ENCODE measurements around the gene CD79A. TPM values are rescaled to one million over a fixed set of nuclear protein-coding genes. Genes with fewer than 3 reads are reported as not detected.
A peak's percentile ranks its signal among the peaks of the same experiment; 100 is the strongest.

Gene CD79A
- total RNA-seq, 1 donor, result 17.2 TPM

- DNase-seq (ENCODE audit: low read depth in 2 of 3, low spot score in 2 of 3), result no peak
These were observed 40.6 kb downstream of the CD79A start for GRCh38 chr19:41917676-41918075.

- DNase-seq (ENCODE audit: low read depth in 2 of 3, low spot score in 2 of 3), result no peak
These were observed 41.0 kb downstream of the CD79A start for GRCh38 chr19:41918095-41918494.

- no peak for DNase-seq (ENCODE audit: low read depth in 2 of 3, low spot score in 2 of 3)
These were observed 41.7 kb downstream of the CD79A start for GRCh38 chr19:41918653-41919244.

GRCh38 chr19:41919948-41920712 lies 43.1 kb downstream of the CD79A start:
- DNase-seq (ENCODE audit: low read depth in 2 of 3, low spot score in 2 of 3), result no peak

- DNase-seq (ENCODE audit: low read depth in 2 of 3, low spot score in 2 of 3), result peak in 1 of 3 donors; percentile 52
These were observed 44.0 kb downstream of the CD79A start for GRCh38 chr19:41920882-41921576.

- no peak for DNase-seq (ENCODE audit: low read depth in 2 of 3, low spot score in 2 of 3)
These were observed 44.8 kb downstream of the CD79A start for GRCh38 chr19:41921577-41922576.

- no peak for DNase-seq (ENCODE audit: low read depth in 2 of 3, low spot score in 2 of 3)
These were observed 45.5 kb downstream of the CD79A start for GRCh38 chr19:41922585-41922984.

- DNase-seq (ENCODE audit: low read depth in 2 of 3, low spot score in 2 of 3), result no peak
These were observed 46.1 kb downstream of the CD79A start for GRCh38 chr19:41923045-41923788.

- DNase-seq (ENCODE audit: low read depth in 2 of 3, low spot score in 2 of 3), result no peak
These were observed 47.4 kb downstream of the CD79A start for GRCh38 chr19:41924151-41925145.

GRCh38 chr19:41925208-41926003 lies 48.3 kb downstream of the CD79A start:
- DNase-seq (ENCODE audit: low read depth in 2 of 3, low spot score in 2 of 3), result no peak

- no peak for DNase-seq (ENCODE audit: low read depth in 2 of 3, low spot score in 2 of 3)
These were observed 49.1 kb downstream of the CD79A start for GRCh38 chr19:41926028-41926762.

GRCh38 chr19:41926763-41927496 lies 49.9 kb downstream of the CD79A start:
- no peak for DNase-seq (ENCODE audit: low read depth in 2 of 3, low spot score in 2 of 3)

- DNase-seq (ENCODE audit: low read depth in 2 of 3, low spot score in 2 of 3), result no peak
These were observed 50.6 kb downstream of the CD79A start for GRCh38 chr19:41927497-41928192.

- DNase-seq (ENCODE audit: low read depth in 2 of 3, low spot score in 2 of 3), result no peak
These were observed 51.2 kb downstream of the CD79A start, which contains the start of gene ERFL for GRCh38 chr19:41928221-41928683. Gene ERFL, minus strand, starts transcription at chr19:41928449. Its CDS starts 15,530 bp downstream, at chr19:41912919.

GRCh38 chr19:41928754-41929535 lies 51.9 kb downstream of the CD79A start:
- DNase-seq (ENCODE audit: low read depth in 2 of 3, low spot score in 2 of 3), result peak in 1 of 3 donors; percentile 49
